ENCODE measurements around the gene ZNF143. TPM values are rescaled to one million over a fixed set of nuclear protein-coding genes. Genes with fewer than 3 reads are reported as not detected.
A peak's percentile ranks its signal among the peaks of the same experiment; 100 is the strongest.

The ZNF143 gene
- total and polyA plus RNA-seq, 2 of the 13 experiments (the other 11 are each of a cell fraction or from before 2014, with no cell fraction given) = 22.4 to 35.6 TPM

GRCh38 chr11:9573052-9573774 is 112.4 kb downstream of the ZNF143 start, which contains the start of gene WEE1 (continued):
- TF ChIP-seq ZNF503 (CRISPR knock-in tag; IDR thresholded peaks at IDR 0.05) (peak; percentile 86), ZBTB3 (CRISPR knock-in tag; IDR thresholded peaks at IDR 0.05; ENCODE audit: borderline replicate concordance, low read depth) (no peak), TARDBP (CRISPR knock-in tag; IDR thresholded peaks at IDR 0.05) (peak; percentile 75; the same call in 1 of the 2 replicates), FOXK1 (CRISPR knock-in tag; IDR thresholded peaks at IDR 0.05; ENCODE audit: borderline replicate concordance, low read depth) (no peak), ZNF317 (CRISPR knock-in tag; IDR thresholded peaks at IDR 0.05) (peak; percentile 85; the same call in 1 of the 2 replicates), GABPA (IDR thresholded peaks at IDR 0.05; ENCODE audit: low read depth, low read length) (peak; percentile 55), GABPA (CRISPR knock-in tag; IDR thresholded peaks at IDR 0.05; ENCODE audit: low read depth) (peak; percentile 80), HNF1A (IDR thresholded peaks at IDR 0.05; ENCODE audit: low read depth) (no peak), HNF1A (CRISPR knock-in tag; IDR thresholded peaks at IDR 0.05; ENCODE audit: borderline replicate concordance) (peak; percentile 76; the same call in 1 of the 2 replicates), KIAA2018 (CRISPR knock-in tag; IDR thresholded peaks at IDR 0.05; ENCODE audit: borderline replicate concordance) (peak; percentile 70; the same call in 1 of the 2 replicates), TCF12 (IDR thresholded peaks at IDR 0.05) (no peak), TCF12 (CRISPR knock-in tag; IDR thresholded peaks at IDR 0.05) (peak; percentile 63; the same call in 1 of the 2 replicates), MED8 (CRISPR knock-in tag; IDR thresholded peaks at IDR 0.05; ENCODE audit: insufficient replicate concordance) (peak; percentile 85)
